GM06990 (cell line): ENCODE measurements around the gene MSI2.

Experiments used
- DNase-seq: peaks from one replicate; pipeline ENCODE4 v3.0.0-alpha.2; 2011; ENCODE audit not compliant: insufficient read length; ENCODE audit errors: extremely low read depth
- H3K27me3 ChIP-seq: replicated peaks from 2 replicates; pipeline ENCODE4 v1.6.0; 2011; ENCODE audit warnings: low read length; ENCODE audit not compliant: control insufficient read depth, insufficient read depth
- H3K36me3 ChIP-seq: 2 replicates; pipeline ENCODE4 v1.5.1; 2011; ENCODE audit warnings: low read length; ENCODE audit not compliant: control insufficient read depth, insufficient read depth
- H3K4me3 ChIP-seq: replicated peaks from 2 replicates; pipeline ENCODE4 v1.5.1; 2011; ENCODE audit warnings: low read depth, mild to moderate bottlenecking, control low read depth, low read length
- TF ChIP-seq, protein P1 (sequence below): IDR thresholded peaks from 2 replicates; pipeline ENCODE4 v1.5.1; 2011; ENCODE audit warnings: low read length, control low read depth, mild to moderate bottlenecking, inconsistent platforms; ENCODE audit not compliant: insufficient read depth, poor library complexity, severe bottlenecking

The MSI2 gene

DNA sequence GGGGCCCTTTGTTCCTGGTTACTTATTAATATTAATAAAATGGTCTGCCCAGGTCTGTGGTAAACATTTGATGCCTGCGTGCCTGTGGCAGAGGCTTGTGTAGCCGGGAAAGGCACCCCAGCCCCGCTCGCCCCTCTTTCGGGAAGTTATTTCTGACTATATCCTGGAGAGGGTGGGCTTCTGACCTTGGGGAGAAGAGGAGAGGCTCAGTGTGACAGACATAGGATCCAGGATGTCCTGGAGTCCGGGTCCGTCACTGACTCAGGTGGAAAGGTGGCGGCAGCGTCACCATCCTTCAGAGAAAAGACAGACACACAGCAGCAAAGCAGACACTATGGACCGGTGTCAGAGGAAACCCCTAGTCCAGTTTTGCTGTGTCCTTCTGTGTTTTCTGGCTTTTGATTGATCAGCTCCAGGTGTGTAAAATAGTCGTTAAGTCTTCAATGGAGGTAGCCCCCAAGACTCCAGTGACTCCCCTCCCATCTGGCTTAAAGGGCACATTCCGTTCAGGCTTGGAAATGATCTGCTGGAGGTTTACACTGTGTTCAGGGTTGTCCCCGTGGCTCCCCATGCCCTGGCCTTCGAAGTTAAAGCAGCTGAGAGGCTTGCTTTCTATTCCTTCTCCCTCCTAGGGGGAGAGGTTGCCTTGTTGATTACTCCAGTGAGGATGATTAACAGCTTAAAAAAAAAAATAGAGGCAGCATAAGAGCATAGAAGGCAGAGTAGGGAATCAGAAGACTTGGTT, 407.2 kb downstream of the MSI2 start:
- no peak for DNase-seq
- Histone ChIP-seq H3K27me3 (no peaks in the 10 kb centered on the region), H3K4me3 (no peak overlapping the region), H3K36me3 (no peaks in the 10 kb centered on the region)
- TF ChIP-seq, protein P1, sequence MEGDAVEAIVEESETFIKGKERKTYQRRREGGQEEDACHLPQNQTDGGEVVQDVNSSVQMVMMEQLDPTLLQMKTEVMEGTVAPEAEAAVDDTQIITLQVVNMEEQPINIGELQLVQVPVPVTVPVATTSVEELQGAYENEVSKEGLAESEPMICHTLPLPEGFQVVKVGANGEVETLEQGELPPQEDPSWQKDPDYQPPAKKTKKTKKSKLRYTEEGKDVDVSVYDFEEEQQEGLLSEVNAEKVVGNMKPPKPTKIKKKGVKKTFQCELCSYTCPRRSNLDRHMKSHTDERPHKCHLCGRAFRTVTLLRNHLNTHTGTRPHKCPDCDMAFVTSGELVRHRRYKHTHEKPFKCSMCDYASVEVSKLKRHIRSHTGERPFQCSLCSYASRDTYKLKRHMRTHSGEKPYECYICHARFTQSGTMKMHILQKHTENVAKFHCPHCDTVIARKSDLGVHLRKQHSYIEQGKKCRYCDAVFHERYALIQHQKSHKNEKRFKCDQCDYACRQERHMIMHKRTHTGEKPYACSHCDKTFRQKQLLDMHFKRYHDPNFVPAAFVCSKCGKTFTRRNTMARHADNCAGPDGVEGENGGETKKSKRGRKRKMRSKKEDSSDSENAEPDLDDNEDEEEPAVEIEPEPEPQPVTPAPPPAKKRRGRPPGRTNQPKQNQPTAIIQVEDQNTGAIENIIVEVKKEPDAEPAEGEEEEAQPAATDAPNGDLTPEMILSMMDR: no peak

DNA sequence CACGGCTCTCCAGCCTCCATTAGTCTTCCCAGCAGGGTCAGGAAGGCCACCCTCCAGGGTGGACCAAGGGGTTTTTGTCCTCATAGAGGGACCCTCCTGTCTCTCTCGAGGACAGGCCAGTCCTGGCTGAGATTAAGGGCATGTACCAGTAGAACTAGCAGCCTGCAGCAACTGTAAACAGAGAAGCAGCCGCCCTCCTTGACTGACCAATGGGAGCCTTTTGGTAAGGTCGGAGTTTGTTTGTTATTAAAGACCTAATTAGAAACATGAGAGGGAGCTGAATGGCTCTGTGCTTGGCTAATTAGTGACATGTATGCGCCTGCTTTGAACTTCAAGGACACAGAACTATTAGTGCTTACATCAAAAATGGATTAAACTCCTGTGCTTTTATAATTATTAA, 408.8 kb downstream of the MSI2 start:
- Histone ChIP-seq H3K36me3 (no peaks in the 10 kb centered on the region), H3K27me3 (no peaks in the 10 kb centered on the region), H3K4me3 (no peak overlapping the region)
- TF ChIP-seq, protein P1: no peak
- no peak for DNase-seq

DNA sequence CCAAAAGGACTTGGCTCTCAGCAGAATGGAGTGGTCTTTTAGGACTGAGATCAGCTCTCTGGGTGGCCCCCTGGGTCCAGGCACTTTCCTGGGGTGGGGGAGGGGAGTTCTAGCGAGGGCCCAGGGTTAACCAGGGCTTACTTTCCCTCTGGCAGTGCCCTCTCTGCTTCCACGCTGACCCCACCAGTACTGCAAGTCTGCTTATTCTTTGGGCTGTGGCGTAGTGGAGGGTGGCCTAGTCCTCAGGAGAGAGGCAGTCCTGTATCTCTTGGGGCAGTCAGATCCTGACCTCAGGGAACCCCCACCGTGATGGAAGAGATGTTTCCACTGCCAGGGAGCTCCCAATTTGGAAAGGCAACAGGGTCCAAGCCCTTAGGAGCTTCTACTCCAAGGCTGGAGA, 409.4 kb downstream of the MSI2 start:
- Histone ChIP-seq H3K27me3 (no peaks in the 10 kb centered on the region), H3K36me3 (no peaks in the 10 kb centered on the region), H3K4me3 (no peak overlapping the region)
- TF ChIP-seq, protein P1: no peak
- DNase-seq: no peak

DNA sequence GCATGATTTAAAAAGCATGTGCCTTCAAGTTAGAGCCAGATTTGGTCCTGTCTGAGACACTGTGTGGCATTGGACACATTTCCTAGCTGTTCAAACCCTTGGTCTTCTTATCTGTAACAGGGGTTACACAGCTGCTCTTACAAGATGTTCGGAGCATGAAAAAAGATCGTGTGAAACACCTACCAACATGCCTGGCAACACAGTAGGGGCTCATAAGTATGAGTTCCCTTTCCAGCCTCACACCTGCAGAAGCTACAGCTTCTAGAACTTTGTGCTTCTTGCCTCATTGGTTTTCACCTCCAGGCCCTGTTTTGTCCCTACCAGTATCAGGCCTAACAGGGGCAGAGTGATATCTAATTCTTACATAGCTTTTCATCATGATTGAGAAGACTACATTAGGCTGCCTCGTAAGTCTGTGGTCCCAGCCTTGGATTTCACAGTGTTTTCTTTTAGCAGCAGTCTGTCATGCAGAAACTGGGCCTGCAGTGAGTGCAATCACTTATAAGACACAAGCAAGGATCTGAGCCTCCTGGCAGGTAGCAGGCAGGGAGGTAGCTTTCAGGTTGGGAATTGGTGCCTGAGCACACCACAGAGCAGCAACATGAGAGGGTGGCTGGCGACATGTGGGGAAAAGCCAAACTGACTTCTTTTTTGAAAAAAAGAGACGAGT, 410.0 kb downstream of the MSI2 start:
- H3K36me3 ChIP-seq: no peaks in the 10 kb centered on the region
- DNase-seq: no peak
- H3K4me3 ChIP-seq: no peak overlapping the region
- no peaks in the 10 kb centered on the region for H3K27me3 ChIP-seq
- TF ChIP-seq, protein P1: no peak

DNA sequence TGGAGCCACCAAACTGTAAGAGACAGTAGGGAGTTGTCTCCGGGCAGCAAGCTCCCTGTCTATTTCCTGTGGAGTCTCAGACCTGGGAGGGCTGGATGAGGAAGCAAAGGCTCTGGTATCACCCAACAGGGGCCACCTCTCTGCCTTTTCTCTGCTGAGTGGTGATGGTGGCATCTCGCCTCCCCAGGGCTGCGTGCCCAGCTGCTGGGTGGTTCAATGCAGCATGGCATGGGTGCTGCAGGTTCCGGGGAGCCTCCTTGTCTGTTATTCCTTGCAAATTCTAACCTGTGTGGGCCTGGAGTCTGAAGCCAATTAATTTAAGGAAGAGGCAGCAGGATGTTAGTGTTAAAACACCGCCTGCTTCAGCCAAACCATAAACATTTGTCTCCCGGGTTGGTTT, 410.6 kb downstream of the MSI2 start:
- Histone ChIP-seq H3K36me3 (no peaks in the 10 kb centered on the region), H3K4me3 (no peak overlapping the region), H3K27me3 (no peaks in the 10 kb centered on the region)
- DNase-seq: no peak
- TF ChIP-seq, protein P1: no peak
